ENCODE results near the gene DCAF8.

Gene DCAF8

DNA sequence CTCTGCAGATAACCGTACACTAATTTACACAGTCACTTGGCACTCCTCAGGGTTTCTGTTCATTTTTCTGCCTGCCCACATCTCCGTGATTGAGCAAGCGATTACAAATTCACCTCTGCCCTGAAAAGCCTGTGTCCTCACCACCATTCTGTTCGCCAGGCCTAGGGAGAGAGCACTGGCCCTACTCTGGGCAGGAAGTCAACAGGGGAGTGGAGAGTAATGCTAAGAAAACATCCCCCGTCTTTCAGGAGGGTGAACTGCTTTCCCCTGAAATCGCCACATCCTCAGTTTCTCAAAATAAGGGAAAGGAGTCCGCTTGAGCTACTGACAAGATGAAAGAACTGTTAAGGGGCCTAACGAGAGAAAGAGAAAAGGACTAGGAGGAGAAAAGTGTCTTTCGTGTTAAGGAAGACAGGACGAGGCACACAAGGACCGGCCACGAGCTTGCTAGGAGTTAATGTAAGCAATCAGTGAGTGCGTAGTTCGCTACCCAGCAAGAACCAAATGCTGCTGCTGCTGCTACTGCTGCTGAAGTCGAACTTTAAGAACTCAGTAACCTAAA is 22.0 kb upstream of the DCAF8 start:
- peak overlapping the region; percentile 91 for H3K4me3 ChIP-seq (ENCODE audit: low read length)
- TF ChIP-seq, protein P1, sequence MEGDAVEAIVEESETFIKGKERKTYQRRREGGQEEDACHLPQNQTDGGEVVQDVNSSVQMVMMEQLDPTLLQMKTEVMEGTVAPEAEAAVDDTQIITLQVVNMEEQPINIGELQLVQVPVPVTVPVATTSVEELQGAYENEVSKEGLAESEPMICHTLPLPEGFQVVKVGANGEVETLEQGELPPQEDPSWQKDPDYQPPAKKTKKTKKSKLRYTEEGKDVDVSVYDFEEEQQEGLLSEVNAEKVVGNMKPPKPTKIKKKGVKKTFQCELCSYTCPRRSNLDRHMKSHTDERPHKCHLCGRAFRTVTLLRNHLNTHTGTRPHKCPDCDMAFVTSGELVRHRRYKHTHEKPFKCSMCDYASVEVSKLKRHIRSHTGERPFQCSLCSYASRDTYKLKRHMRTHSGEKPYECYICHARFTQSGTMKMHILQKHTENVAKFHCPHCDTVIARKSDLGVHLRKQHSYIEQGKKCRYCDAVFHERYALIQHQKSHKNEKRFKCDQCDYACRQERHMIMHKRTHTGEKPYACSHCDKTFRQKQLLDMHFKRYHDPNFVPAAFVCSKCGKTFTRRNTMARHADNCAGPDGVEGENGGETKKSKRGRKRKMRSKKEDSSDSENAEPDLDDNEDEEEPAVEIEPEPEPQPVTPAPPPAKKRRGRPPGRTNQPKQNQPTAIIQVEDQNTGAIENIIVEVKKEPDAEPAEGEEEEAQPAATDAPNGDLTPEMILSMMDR (conservative IDR thresholded peaks at IDR 0.05; ENCODE audit: low read length), result no peak
- peak; percentile 81 for DNase-seq (ENCODE audit: low read depth)

DNA sequence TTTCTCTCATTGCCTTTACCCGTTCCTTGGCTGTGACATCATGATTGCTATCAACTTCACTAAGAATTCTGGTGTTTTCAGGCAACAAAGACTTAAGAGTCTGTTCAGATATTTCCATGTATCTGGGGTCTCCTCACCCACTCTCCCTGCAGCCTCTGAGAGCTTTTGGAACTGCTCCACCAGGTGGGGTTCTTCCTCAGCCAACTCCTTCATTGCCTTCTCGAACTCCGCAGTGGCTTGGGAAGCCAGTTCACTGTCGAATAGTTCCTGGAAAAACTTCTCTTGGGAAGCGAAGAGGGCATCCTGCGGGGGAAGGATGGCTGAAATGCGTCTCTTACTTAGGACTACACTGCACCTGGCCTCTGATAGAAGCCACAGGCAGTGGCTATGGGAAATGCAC is 20.5 kb upstream of the DCAF8 start:
- TF ChIP-seq, protein P1 (conservative IDR thresholded peaks at IDR 0.05; ENCODE audit: low read length), result no peak
- no peak for DNase-seq (ENCODE audit: low read depth)
- H3K4me3 ChIP-seq (ENCODE audit: low read length), result no peak overlapping the region

DNA sequence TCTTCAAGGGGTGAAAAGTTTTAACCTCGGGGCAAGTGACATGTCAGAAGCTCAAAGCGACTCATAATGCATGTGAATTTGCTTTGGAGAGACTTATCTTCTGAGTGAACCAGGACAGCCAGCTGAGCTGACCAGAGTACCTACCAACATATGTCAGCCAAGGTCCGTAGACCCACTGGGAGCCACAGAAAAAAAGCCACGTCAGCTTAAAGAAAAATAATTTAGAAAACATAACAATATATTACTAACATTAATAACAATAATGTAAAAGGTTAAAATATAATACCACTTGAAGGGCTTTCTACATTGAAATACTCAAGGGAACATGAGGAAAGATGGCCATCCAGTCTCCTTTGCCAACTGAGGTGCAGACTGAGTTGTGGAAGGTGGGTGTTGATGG is 15.6 kb upstream of the DCAF8 start:
- no peak overlapping the region for H3K4me3 ChIP-seq (ENCODE audit: low read length)
- no peak for DNase-seq (ENCODE audit: low read depth)
- TF ChIP-seq, protein P1 (conservative IDR thresholded peaks at IDR 0.05; ENCODE audit: low read length), result no peak

DNA sequence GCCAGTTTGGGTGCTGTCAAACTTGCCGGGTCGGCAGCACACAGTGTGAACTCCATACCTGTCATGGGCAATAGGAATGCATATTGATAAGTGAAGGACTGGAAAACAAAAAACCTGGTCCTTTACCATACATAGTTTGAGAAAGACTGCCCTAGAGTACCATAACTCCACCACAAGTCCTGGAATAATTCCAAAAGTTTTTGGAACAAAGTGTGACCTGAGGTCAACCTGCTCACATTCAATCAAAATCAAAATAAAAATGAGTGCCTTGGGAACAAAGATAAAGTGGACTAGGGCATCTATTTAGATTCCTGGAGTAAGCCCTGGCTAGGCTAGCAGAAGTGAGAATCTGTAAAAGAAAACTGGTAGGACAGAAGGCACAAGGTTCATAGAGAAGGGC is 15.0 kb upstream of the DCAF8 start:
- no peak for DNase-seq (ENCODE audit: low read depth)
- no peak overlapping the region for H3K4me3 ChIP-seq (ENCODE audit: low read length)
- TF ChIP-seq, protein P1 (conservative IDR thresholded peaks at IDR 0.05; ENCODE audit: low read length), result no peak

DNA sequence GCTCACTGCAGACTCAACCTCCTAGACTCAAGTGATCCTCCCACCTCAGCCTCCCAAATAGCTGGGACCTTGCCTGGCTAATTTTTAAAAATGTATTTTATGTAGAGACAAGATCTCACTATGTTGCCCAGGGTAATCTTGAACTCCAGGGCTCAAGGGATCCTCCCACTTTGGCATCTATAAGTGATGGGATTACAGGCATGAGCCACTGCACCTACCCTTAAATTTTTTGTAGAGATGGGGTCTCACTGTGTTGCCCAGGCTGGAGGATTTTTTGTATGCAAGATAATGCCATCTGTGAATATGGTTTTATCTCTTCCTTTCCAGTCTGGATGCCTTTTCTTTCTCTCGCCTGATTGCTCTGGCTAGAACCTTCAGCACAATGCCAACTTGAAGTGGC is 8.7 kb upstream of the DCAF8 start:
- TF ChIP-seq, protein P1 (conservative IDR thresholded peaks at IDR 0.05; ENCODE audit: low read length), result no peak

DNA sequence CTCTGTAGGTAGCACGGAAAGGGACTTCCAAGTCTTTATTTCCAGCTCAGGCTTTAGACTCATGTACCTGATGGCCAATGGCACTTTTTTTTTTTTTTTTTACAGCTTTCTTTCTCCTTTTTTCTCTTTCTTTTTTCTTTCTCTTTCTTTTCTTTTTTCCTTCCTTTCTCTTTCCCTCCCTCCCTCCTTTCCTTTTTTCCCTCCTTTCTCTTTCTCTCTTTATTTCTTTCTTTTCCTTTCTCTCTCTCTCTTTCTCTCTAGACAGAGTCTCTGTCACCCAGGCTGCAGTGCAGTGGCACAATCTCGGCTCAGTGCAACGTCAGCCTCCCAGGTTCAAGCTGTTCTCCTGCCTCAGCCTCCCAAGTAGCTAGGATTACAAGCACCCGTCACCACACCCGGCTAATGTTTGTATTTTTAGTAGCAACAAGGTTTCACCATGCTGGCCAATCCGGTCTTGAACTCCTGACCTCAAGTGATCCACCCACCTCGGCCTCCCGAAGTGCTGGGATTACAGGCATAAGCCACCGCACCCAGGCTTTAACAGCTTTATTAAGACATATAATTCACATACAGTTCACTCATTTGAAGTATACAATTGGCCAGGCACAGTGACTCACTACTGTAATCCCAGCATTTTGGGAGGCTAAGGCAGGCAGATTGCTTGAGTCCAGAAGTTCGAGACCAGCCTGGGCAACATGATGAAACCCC is 5.1 kb upstream of the DCAF8 start:
- DNase-seq (ENCODE audit: low read depth), result no peak
- TF ChIP-seq, protein P1 (conservative IDR thresholded peaks at IDR 0.05; ENCODE audit: low read length), result no peak
- no peak overlapping the region for H3K4me3 ChIP-seq (ENCODE audit: low read length)

More for the DNA sequence above, 8.7 kb upstream of the DCAF8 start:
- H3K4me3 ChIP-seq (ENCODE audit: low read length), result no peak overlapping the region
- no peak for DNase-seq (ENCODE audit: low read depth)

DNA sequence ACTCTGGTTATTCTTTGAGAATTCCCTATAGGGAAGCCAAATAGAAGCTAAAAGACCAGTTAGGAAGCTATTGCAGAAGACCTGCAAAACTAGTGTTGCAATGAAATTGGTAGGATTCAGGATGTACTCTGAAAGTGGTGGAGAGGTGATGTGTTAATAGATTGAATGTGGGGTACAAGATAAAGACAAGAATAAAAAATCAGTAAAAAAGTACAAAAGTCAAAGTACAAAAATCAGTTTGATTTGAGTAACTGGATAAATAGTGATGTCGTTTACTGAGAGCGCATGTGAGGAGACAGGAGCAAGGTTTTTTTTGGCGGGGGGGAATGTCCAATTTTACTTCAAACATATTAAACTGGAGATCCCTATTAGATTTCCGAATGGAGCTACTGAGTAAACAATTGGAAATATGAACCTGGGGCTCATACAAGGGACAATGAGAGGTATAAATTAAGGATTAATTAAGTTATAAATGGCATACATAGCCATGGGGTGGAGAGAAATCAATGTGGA is 2.5 kb upstream of the DCAF8 start:
- TF ChIP-seq, protein P1 (conservative IDR thresholded peaks at IDR 0.05; ENCODE audit: low read length), result no peak
- H3K4me3 ChIP-seq (ENCODE audit: low read length), result no peak overlapping the region

More for the DNA sequence above, 2.5 kb upstream of the DCAF8 start:
- DNase-seq (ENCODE audit: low read depth), result no peak

Measured in AG10803 (cell line).